KOPT-K1 (cell line): ENCODE measurements around the gene CCKAR.

Experiments
- H3K27ac ChIP-seq: fragments of 200-600 bp; sonication (generic); 2 replicates; pipeline ENCODE4 v1.5.1; 2016; ENCODE audit warnings: antibody characterized with exemption, mild to moderate bottlenecking, low read depth, low read length; ENCODE audit not compliant: poor library complexity, severe bottlenecking
- H3K36me3 ChIP-seq: fragments of 200-600 bp; sonication (generic); 2 replicates; pipeline ENCODE4 v1.5.1; 2017; ENCODE audit warnings: antibody characterized with exemption, mild to moderate bottlenecking, low read length, moderate library complexity; ENCODE audit not compliant: insufficient read depth
- H3K9me3 ChIP-seq: fragments of 200-600 bp; sonication (generic); 2 replicates; pipeline ENCODE4 v1.5.1; 2017; ENCODE audit warnings: antibody characterized with exemption, low read length, mild to moderate bottlenecking; ENCODE audit not compliant: insufficient read depth, poor library complexity, severe bottlenecking

CCKAR gene

DNA sequence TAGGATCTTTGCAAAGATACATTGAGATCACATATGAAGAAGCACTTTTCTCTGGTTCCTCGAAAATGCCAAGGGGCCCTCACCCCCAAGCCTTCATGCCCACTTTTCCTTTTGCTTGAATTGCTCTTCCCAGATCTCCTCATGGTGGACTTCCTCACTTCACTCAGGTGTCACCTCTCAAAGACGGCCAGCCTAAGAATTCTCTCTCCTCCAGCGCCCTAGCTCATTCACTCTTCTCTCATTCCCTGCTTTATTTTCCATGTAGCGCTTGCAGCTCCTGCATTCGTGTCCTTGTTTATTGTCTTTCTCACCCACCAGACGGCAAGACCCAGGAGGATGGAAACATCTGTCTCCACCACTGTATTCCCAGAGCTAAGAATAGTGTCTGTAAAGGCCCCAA, 32.9 kb downstream of the CCKAR start:
- H3K9me3 ChIP-seq, result no peaks in the 10 kb centered on the region
- H3K36me3 ChIP-seq, result no peaks in the 10 kb centered on the region
- H3K27ac ChIP-seq, result no peak overlapping the region

DNA sequence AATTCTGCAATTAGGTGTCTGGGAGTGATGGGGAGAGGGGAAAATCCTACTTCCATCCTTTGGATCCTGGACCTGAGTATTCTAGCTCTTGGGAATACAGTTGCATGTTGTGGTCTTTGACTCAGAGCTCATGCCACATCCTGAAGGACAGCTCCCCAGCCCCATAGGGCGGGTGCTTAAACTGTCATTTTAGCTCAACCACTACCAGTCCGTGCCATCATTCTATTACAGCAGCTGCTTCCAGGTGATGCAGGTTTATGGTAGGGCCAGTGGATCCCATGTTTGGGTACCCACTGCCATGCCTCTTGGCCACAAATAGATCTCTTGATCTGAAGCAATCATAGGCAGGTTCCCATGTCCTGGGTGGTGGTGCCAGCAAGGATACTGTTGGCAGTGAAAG, 34.7 kb downstream of the CCKAR start:
- no peaks in the 10 kb centered on the region for H3K9me3 ChIP-seq
- no peaks in the 10 kb centered on the region for H3K36me3 ChIP-seq
- no peak overlapping the region for H3K27ac ChIP-seq

- Histone ChIP-seq H3K36me3 (no peaks in the 10 kb centered on the region), H3K9me3 (no peaks in the 10 kb centered on the region), H3K27ac (no peak overlapping the region)
Observed at GRCh38 chr4:26454961-26455360, 35.3 kb downstream of the CCKAR start.

- no peak overlapping the region for H3K27ac ChIP-seq
- no peaks in the 10 kb centered on the region for H3K9me3 ChIP-seq
- H3K36me3 ChIP-seq, result no peaks in the 10 kb centered on the region
Observed at GRCh38 chr4:26452565-26453531, 37.4 kb downstream of the CCKAR start.

DNA sequence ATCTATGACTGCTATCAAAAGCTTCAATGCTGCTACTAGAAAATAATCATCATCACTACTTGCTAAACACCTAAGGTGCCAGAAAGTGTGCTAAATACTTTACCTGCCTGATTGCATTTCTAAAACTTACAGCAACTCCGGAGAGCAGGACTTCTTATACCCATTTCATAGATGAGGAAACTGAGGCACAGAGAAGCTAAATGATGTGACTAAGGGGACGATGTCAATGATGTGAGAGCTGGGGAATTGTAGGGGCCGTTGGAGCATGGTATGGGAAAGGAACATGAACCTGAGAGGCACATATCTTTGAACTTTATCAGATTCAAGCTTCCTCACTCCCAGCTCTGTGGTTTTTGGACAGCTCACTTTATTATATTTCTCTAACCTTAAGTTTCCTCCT, 38.7 kb downstream of the CCKAR start:
- Histone ChIP-seq H3K27ac (no peak overlapping the region), H3K36me3 (no peaks in the 10 kb centered on the region), H3K9me3 (no peaks in the 10 kb centered on the region)

DNA sequence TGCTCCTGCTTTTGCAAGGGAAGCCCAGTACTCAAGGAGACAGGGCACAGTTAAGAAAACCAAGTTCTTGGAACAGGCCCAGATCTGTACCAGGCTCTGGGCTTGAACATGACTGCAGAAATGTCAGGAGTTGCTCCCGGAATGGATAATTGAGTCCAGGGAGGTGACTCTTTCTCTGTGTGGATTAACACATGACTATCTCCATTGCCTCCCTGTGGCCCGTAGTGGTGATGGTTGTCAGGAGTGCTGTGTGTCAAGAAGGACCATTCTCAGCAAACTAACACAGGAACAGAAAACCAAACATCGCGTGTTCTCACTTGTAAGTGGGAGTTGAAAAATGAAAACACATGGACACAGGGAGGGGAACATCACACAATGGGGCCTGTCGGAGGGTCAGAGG, 39.9 kb downstream of the CCKAR start:
- Histone ChIP-seq H3K27ac (no peak overlapping the region), H3K36me3 (no peaks in the 10 kb centered on the region), H3K9me3 (no peaks in the 10 kb centered on the region)

- no peaks in the 10 kb centered on the region for H3K9me3 ChIP-seq
- no peaks in the 10 kb centered on the region for H3K36me3 ChIP-seq
- no peak overlapping the region for H3K27ac ChIP-seq
Observed at GRCh38 chr4:26447378-26447777, 42.9 kb downstream of the CCKAR start.

DNA sequence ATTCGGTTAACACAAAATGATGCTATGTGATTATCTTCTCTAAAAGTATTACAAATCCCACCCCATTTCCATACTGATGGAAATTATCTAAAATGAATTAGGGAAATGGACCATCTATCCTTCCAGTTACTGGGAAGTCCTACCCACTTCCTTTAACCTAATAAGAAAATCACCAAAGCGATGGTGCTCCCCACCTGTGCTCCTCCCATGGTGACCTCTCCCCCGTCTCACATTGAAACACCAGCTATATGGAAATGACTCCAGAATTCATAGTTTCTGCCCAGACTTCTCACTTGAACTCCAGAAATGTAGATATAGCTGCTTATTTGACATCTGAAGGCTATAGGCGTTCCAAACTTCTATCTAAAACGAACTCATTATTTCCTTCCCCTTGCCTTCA, 48.5 kb downstream of the CCKAR start:
- peaks cover 15% of the 10 kb centered on the region; the same call in 1 of the 2 replicates for H3K36me3 ChIP-seq
- no peak overlapping the region for H3K27ac ChIP-seq
- H3K9me3 ChIP-seq, result no peaks in the 10 kb centered on the region

DNA sequence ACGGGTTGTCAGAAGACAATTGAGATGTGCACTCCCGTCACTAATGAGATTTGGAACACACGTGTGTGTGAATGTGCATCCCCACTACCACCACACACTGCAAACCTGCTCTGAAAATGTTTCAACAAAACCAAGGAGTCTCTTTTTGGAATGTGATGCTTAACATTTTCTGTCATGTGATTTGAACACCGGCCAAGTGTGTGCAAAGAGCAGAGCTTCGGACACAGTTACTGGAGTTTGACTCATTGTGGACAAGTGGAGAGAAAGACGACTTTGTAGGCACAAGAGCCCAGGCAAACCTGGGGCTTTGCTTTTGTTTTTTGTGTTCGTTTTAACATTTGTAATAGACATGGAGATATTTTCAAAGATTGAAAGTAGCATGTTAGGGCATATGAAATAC, 49.2 kb downstream of the CCKAR start:
- H3K27ac ChIP-seq, result no peak overlapping the region
- H3K36me3 ChIP-seq, result peaks cover 15% of the 10 kb centered on the region; the same call in 1 of the 2 replicates
- H3K9me3 ChIP-seq, result no peaks in the 10 kb centered on the region

DNA sequence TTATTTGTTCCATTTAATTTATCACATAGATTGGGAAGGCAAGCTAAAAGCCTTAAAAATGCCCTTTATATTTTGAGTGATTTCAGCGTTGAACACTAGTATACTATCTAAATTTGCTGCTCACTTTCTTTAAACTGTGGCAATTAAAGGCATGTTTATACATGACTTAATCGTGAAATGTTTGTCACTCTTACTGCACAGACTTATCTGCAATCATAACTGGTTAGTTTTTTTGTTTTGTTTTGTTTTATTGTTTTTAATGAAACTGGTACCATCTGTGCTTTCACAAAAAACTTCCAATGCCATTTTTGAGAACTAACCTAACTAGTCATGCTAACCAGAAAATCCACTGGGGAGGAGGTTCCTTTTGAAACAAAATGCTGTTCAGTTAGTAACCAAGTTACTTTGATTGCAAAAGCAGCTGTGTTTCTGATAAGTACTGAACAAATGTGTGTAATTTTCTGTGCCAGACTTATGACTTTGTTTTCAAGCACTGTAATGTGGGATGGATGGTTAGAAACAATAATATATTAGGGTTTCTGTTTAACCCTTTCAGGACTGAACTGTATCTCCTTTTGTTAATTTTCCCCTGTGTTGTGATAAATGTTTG, 56.1 kb downstream of the CCKAR start:
- Histone ChIP-seq H3K36me3 (peaks cover 69% of the 10 kb centered on the region), H3K27ac (no peak overlapping the region), H3K9me3 (no peaks in the 10 kb centered on the region)

GRCh38 chr4:26433556-26433955, 56.7 kb downstream of the CCKAR start:
- Histone ChIP-seq H3K9me3 (no peaks in the 10 kb centered on the region), H3K27ac (no peak overlapping the region), H3K36me3 (peaks cover 71% of the 10 kb centered on the region)

DNA sequence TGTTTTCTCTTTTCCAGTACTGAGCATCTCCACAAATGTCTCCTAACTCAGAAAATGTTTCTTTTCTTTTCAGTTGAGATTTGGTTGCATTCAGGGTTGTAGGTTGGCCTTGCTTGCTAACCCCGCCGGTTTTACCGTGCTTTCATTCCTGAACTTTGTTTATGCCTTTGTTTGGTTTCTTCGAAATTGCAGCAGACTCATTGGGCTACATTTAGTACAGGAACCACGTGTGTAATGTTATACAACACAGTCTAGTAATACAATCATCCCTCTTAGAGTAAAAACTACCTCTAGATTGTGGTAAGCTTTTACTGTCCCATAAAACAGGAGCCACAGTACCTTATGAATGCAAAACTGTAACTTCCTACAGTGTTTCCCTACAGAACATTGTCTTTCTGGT, 57.9 kb downstream of the CCKAR start:
- no peak overlapping the region for H3K27ac ChIP-seq
- no peaks in the 10 kb centered on the region for H3K9me3 ChIP-seq
- H3K36me3 ChIP-seq, result peaks cover 68% of the 10 kb centered on the region

DNA sequence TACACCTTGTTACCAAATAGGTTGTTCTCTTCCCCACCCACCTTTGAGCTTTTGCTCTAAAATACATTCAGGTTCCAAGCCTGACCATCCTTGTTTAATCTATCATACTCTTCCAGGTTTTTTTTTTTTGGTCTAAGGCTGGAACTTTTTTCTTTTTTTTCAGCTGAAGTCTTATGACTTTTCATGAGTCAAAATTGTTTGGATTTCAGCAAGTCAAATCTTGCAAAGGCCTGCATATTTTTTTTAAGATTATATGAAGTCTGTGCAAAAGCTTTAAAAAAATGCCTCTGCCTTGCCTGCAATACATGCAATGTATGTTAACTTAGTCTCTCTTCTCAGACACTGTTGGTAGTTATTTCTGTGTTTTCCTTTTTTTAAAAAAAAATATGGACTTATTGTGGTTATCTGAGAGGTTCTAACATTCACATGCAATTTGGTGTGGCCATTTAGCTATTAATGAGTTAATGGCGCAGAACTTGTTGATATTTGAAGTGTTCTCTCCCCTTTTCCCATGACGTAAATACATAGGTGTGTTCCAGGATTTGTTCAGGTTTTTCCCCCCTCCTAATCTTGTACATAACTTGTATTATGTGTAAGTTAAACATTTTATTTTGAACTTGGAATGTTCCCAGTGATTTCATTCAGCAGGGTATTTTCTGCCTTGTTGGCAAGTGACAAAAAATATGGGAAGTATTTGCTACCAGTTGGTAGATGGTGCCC, 58.7 kb downstream of the CCKAR start:
- H3K9me3 ChIP-seq, result no peaks in the 10 kb centered on the region
- H3K36me3 ChIP-seq, result peaks cover 67% of the 10 kb centered on the region
- no peak overlapping the region for H3K27ac ChIP-seq
